ENCODE measurements around the gene CAMTA1. TPM values are rescaled to one million over a fixed set of nuclear protein-coding genes. Genes with fewer than 3 reads are reported as not detected.

CAMTA1 gene
- total RNA-seq, 2 donors from 2014 or later = 76.6 to 85.8 TPM

- ATAC-seq = no peak
- intact Hi-C loops (cut with DNase I, micrococcal nuclease) = no loop called here
- no peak for DNase-seq
Measured at GRCh38 chr1:7558921-7559869, 773.9 kb downstream of the CAMTA1 start.

GRCh38 chr1:7560128-7560527 lies 774.9 kb downstream of the CAMTA1 start:
- no peak for DNase-seq
- intact Hi-C loops (cut with DNase I, micrococcal nuclease) = no loop called here
- ATAC-seq = no peak

- ATAC-seq = no peak
- intact Hi-C loops (cut with DNase I, micrococcal nuclease) = no loop called here
- DNase-seq = no peak
Measured at GRCh38 chr1:7560601-7561181, 775.4 kb downstream of the CAMTA1 start.

- intact Hi-C loops (cut with DNase I, micrococcal nuclease) = no loop called here
- DNase-seq = no peak
- peak; percentile 62 for ATAC-seq
Measured at GRCh38 chr1:7561331-7561921, 776.2 kb downstream of the CAMTA1 start.

GRCh38 chr1:7561936-7562728 lies 776.9 kb downstream of the CAMTA1 start:
- intact Hi-C loops (cut with DNase I, micrococcal nuclease) = no loop called here
- ATAC-seq (no peak), DNase-seq (no peak)

GRCh38 chr1:7562729-7563605 lies 777.7 kb downstream of the CAMTA1 start:
- intact Hi-C loops (cut with DNase I, micrococcal nuclease) = no loop called here
- DNase-seq (no peak), ATAC-seq (no peak)

- ATAC-seq = no peak
- intact Hi-C loops (cut with DNase I, micrococcal nuclease) = no loop called here
- DNase-seq = no peak
Measured at GRCh38 chr1:7564137-7564536, 778.9 kb downstream of the CAMTA1 start.

- intact Hi-C loops (cut with DNase I, micrococcal nuclease) = no loop called here
- no peak for DNase-seq
Measured at GRCh38 chr1:7565099-7565750, 780.0 kb downstream of the CAMTA1 start.

GRCh38 chr1:7566417-7567375 lies 781.4 kb downstream of the CAMTA1 start:
- DNase-seq (no peak), ATAC-seq (no peak)
- intact Hi-C loops (cut with DNase I, micrococcal nuclease) = no loop called here

More at GRCh38 chr1:7565099-7565750, 780.0 kb downstream of the CAMTA1 start:
- ATAC-seq = no peak

GRCh38 chr1:7567376-7567775 lies 782.1 kb downstream of the CAMTA1 start:
- no peak for DNase-seq
- intact Hi-C loops (cut with DNase I, micrococcal nuclease) = no loop called here
- ATAC-seq = no peak

GRCh38 chr1:7568053-7568452 lies 782.8 kb downstream of the CAMTA1 start:
- intact Hi-C loops (cut with DNase I, micrococcal nuclease) = no loop called here
- DNase-seq = no peak
- no peak for ATAC-seq

- intact Hi-C loops (cut with DNase I, micrococcal nuclease) = no loop called here
- no peak for ATAC-seq
Measured at GRCh38 chr1:7568901-7569524, 783.8 kb downstream of the CAMTA1 start.

GRCh38 chr1:7570311-7570710 lies 785.1 kb downstream of the CAMTA1 start:
- ATAC-seq (peak; percentile 48), DNase-seq (peak in 1 of 2 donors; percentile 16)
- intact Hi-C loops (cut with DNase I, micrococcal nuclease) = no loop called here

More at GRCh38 chr1:7568901-7569524, 783.8 kb downstream of the CAMTA1 start:
- no peak for DNase-seq

- DNase-seq (peak; percentile 76 to 84), ATAC-seq (peak; percentile 98)
- intact Hi-C loops (cut with DNase I, micrococcal nuclease) = no loop called here
Measured at GRCh38 chr1:7572654-7573152, 787.4 kb downstream of the CAMTA1 start.

- ATAC-seq = no peak
- intact Hi-C loops (cut with DNase I, micrococcal nuclease) = no loop called here
- no peak for DNase-seq
Measured at GRCh38 chr1:7573481-7573880, 788.2 kb downstream of the CAMTA1 start.
